NCI-H1105 (cell line): Measurements from ENCODE around the gene SS18L1.

Experiments used
- DNase-seq: peaks from one replicate; lab custom pipeline; 2025; lab: John Stamatoyannopoulos, UW

SS18L1 gene

GRCh38 chr20:62212299-62212698, 68.7 kb downstream of the SS18L1 start:
- DNase-seq, result no peak

DNA sequence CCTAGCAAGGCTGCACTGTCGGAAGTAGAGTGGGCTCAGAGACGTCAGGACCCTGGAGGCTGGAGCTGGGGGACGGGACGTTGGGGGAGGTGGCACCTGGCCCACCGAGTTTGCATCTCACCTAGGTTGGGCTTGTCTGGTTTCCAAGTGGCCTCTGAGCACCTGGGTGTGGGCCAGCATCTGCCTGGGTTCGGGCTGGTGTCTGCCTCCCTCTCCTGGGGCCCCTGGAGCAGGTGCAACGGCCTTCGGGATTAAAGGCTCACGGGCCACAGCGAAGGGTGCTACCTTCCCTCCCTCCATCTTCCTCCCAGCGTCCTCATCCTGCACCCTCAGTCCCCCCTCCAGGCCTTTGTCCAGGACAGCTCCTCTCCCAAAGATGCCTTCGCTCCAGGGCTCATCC, 70.5 kb downstream of the SS18L1 start:
- DNase-seq, result no peak

GRCh38 chr20:62215020-62215990, 71.7 kb downstream of the SS18L1 start:
- no peak for DNase-seq

- no peak for DNase-seq
Observed at GRCh38 chr20:62215991-62216635, 72.5 kb downstream of the SS18L1 start.

DNA sequence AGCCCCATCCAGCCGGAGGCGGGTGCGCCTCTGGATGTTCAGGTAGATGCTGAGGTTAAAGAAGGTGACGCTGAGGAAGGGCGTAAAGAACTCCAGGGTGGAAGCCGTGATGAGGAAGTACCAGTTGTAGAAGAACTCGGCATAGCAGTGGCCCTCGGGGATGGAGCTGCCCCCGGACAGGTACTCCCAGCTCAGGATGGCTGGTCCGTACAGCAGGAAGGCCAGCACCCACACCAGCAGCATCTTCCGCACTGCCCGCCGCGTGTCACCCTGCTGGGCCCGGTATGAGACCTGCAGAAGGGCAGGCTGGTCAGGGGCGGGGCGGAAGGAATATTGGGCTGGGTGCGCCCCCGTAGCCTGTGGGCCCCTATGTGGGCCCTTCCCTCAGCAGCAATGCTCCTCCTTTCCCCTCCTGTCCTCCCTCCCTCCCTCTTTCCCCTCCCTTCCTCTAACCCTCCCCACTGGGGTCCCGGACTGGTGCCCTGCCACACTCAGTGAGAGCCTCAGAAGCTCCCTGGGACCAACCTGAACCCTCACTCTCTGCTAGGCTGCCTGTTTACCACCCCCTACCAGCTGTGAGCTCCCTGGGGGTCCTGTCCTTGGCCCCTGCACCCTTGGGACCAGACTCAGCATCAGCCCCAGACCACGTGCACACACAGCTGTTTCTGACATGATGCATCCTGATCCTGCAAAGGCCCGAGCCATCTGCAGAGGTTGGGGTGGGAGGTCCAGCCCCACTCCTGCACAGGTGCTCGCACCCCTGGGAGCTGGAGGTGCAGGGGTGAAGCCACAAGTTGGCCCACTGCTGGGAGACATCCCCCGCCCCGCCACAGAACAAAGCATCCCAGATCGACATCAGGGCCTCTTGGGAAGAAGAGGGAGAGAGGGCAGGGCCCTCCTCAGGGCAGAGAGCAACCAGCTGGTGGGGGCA, 73.3 kb downstream of the SS18L1 start:
- no peak for DNase-seq

DNA sequence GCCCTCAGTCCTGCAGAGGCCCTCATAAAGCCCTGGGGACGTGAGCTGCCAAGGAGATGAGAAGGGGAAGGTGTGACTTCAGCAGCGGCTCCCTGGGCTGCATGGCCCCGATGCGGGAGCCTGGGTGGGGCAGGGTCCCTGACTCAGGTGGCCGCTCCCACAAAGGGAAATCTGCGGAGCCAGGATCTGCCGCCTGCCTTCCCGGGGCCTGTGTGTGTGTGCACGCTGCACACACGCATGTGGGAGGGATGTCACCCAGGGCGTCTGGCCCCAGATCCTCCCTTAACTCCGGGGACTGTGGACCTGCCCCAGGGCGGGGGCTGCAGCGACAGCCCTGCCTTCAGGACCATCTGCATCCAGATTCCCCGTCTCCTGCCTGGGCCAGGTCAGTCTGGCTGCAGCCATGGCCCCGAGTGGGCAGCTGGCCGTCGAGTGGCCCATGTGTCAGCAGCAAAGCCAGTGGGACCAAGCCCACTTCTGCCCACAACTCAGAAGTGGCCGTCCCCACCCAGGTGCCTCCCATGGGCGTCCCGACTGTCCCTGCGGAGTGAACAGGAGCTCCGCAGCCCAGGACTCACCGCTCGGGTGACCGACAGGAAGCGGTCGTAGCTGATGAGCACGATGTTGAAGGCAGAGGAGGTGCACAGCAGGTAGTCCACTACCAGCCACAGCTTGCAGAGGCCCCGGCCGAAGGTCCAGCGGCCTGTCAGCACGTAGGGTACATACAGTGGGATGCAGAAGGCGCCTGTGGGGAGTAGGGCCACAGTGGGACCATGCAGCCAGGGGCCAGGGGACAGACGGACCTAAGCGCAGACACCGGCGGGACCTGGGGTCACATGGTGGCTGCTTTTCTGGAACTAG, 74.6 kb downstream of the SS18L1 start:
- DNase-seq, result no peak

GRCh38 chr20:62219101-62219991, 75.8 kb downstream of the SS18L1 start:
- DNase-seq, result peak; percentile 85

GRCh38 chr20:62219992-62220665, 76.6 kb downstream of the SS18L1 start, which contains the start of gene HRH3:
TSS of gene HRH3 (minus strand) at chr20:62220278. CDS start at chr20:62219970, 308 bp downstream.
- DNase-seq, result peak; percentile 33

- no peak for DNase-seq
Observed at GRCh38 chr20:62220666-62221568, 77.3 kb downstream of the SS18L1 start.

- DNase-seq, result no peak
Observed at GRCh38 chr20:62222266-62222850, 78.8 kb downstream of the SS18L1 start.

- DNase-seq, result no peak
Observed at GRCh38 chr20:62222972-62223371, 79.4 kb downstream of the SS18L1 start.

DNA sequence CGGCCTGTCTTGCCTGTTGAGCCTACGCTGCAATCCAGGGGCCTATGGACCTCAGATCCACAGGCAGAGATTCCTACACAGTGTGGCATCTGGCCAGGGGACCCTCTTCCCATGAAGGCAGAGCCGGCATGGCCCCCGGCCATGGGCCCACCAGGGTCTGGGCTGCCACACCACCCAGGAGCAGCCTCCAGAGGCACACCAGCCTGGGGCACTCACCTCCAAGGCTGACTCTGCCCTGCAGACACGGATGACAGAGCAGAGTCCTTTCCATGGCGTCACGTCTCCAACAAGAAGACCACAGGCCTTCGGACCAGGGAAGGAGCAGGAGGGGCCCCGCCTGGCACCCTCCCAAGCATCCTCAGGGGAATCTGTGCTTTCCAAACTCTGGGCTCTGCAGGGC, 80.0 kb downstream of the SS18L1 start:
- no peak for DNase-seq

- no peak for DNase-seq
Observed at GRCh38 chr20:62224113-62224855, 80.7 kb downstream of the SS18L1 start.

DNA sequence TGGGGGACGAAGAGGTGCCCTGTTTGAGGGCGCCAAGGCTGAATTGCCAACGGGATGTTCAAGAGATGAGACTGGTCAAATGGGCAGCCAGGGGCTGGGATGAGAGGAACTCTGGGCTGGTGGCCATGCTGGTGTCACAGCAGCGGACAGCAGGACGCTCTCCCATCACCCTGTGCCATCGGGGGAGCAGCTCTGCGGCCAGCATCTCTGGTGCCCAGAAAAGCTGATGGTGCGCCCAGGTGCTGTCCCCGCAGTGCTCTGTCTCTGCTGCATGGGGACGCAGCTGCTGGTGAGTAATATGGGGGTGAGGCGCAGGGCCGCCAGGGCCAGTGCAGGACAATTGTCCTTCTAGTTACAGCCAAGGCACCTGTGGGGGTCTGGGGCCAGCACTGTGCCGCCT, 81.5 kb downstream of the SS18L1 start:
- DNase-seq, result no peak

DNA sequence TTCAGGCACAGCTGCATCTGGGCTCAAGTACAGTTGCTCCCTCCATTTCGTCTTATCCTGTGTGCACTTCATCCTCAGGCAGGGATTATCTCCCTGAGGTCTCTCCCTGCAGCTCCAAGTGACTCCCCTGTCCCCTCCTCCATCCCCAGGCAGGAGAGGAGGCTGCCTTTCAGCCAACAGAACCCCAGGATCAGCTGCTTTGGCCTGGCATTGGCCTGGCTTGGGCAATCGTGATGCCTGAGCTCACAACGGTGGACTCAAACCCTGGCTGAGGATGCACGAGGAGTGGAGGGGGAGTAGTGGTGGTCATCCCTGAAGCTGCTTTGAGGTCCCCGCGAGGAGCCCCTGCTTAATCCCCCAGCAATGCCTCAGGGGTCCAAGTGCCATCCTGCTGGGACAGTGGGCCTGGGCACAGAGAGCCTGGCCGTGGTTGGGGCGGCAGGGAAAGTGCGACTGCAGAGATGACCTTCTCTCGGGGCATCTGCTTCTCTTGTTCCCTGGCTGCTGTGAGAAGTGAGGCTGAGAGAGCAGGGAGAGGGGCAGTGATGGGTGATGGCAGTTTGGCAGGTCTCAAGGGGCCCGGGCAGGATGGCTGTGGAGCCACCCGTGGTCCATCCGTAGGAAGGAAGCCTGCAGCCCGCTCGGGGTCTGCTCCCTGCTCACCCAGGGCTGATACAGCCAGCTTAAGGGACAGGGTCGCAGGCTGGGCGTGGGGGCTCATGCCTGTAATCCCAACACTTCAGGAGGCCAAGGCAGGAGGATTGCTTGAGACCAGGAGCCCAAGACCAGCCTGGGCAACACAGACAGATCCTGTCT, 82.5 kb downstream of the SS18L1 start:
- DNase-seq, result no peak
